GM21423 (cell line): ENCODE data around the gene ZNHIT6.
"Not testable (repeated sequence)": the region's sequence is repeated elsewhere in the genome, so short reads cannot be mapped to it uniquely, and the experiment has no call there.

Experiments used
- ATAC-seq: cut with Tn5 transposase; IDR thresholded peaks from one replicate; pipeline ENCODE4 v1.9.1; 2021; ENCODE audit warnings: mild to moderate bottlenecking, moderate library complexity; ENCODE audit not compliant: unreplicated experiment

The ZNHIT6 gene

DNA sequence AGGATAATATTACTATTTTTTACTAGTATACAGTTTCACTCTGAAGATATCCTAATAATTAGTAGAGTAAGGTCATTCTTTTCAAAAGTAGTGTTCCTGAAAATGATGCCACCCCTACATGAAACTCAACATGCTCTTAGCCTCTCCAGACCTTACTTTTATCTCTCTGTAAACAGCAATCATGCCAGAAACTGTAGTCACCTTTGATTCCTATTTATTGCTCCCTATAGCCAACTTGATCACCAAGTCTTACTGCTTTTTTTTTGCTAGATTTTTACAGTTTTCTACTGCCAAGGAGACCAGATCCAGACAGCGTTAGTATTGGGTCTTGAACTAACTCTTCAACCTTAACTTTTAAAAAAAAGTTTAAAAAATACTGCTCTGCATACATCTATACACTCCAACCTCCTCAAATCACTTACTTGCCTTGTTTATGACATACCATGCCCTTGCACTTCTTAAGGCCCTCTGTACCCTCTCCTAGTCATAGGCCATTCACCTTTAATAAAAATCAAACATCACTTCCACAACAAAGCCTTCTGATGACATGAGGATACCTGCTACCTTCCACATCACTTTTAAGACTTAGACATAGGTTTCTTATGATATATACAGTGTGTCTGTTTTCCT lies 36.1 kb downstream of the ZNHIT6 start:
- no peak for ATAC-seq

DNA sequence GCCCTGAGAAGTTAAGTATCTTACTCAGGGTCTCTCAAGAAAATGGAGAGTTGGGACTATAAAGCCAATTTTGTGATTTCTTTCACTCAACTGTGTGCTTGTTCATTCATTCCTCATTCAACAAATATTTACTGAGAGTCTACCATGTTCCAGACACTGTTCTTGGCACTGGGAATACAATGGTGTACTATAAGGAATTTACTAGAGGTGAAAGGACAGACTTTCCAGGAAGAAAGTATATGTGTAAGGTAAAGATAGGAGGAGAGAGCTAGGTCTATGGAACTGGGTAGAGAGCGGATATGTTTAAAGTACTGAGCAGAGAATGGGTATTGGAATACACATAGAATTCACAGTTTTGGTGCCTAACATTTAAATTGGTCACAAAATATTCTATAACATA lies 42.3 kb downstream of the ZNHIT6 start:
- no peak for ATAC-seq

- no peak for ATAC-seq
Measured at GRCh38 chr1:85663382-85663781, 44.9 kb downstream of the ZNHIT6 start.

DNA sequence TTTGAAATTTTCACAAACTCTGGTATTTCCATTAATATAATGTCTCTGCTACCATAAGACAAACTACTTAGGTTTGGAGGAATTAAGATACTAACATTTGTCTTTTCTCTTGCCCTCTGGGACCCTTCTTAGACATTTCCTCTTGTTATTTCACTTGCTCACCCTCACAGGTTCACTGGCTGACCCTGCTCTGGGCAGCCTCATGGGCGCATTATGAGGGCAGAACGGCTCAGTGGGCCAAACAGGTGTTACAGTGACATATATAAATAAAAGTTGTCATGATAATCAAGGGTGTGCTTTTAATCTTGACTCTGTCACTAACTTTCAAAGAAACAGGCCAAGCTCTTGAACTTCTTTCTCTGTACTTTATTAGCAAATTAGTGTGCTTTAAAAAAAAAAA lies 46.5 kb downstream of the ZNHIT6 start:
- no peak for ATAC-seq

GRCh38 chr1:85660541-85660940 lies 47.7 kb downstream of the ZNHIT6 start:
- ATAC-seq: no peak

DNA sequence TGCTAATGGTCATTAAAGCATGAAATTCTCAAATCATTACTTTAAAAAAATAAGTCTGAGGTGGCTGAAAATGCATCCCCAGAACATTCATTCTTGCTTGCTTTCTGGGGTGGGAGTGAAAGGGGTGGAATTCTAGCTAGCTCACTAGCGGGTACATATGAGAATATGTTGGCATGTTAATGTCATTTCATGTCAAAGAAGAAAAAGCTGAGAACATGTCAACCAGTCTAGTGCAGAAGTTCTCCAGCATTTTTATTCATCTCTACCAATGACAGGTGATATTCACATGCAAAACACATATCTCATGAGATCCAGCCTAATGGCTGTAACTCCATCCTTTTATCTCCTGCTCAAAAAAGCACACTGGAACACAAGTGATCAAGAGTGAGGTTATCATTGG lies 49.1 kb downstream of the ZNHIT6 start:
- no peak for ATAC-seq

GRCh38 chr1:85656948-85657347 lies 51.3 kb downstream of the ZNHIT6 start:
- no peak for ATAC-seq

DNA sequence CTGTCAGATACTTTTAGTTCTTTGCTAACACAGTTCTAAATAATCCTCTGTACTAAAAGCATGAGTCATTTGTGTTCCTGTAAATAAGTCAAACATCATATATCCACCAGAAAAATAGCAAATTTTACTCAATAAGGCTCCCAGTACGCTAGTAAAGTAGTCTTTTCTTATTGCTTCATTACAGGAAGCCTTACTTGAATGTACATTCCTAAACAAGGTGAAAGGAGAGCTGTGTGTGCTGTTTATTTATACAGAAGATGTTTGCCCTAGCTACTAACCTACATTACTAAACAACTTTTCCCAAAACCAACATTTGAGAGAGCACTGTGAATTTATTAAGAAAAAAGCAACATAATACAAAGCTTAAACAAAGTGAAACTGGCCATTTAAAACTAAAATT lies 52.0 kb downstream of the ZNHIT6 start:
- ATAC-seq: no peak

DNA sequence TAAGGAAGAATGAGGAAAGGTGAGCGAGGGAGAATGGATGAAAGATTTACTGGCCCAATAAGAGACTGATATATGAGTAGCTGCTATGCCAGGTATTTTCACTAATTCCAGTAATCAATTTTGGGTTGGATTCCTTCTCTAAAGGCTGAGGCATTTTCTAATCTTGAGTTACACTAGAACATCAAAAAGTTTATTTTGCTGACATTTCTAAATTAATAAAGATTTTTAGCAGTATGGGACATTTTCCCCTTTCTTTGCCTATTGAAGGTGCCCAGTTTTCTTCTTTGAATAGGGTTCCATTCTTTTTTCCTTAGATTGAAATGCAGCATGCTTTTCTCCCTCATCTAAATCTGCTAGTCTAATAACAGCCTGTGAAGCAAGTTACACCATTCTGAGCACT lies 52.9 kb downstream of the ZNHIT6 start:
- no peak for ATAC-seq

DNA sequence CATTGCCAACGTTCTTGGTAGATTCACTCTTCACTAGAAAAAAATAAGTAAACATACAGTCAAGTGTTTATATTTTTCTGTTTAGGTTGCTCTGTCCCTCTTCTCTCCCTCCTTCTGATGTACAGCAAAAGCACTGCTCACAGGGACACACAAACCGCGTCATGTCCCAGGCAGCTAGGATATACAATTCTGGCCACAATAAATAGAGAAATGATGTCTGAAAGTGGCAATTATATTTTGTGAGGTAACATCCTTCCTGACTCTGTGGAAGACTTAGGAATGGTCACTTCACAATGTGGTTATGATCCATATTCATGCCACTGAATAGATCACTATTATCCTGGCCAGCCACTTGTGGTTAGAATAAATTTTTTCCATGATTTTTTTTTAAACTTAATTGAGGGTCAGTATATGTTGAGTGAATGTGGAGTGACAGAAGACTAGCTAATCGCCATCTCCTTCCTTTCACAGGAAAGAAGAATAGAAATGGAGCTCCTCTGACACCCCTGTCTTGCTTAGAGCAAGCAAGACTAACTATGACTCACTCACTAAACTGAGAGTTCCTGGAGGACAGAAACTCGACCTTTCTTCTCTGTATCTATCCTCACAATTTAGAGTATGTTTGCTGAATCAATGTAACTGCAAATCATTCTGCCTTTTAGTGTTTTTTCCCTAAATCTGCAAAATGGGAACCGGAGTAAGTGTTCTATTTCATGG lies 54.0 kb downstream of the ZNHIT6 start:
- no peak for ATAC-seq

DNA sequence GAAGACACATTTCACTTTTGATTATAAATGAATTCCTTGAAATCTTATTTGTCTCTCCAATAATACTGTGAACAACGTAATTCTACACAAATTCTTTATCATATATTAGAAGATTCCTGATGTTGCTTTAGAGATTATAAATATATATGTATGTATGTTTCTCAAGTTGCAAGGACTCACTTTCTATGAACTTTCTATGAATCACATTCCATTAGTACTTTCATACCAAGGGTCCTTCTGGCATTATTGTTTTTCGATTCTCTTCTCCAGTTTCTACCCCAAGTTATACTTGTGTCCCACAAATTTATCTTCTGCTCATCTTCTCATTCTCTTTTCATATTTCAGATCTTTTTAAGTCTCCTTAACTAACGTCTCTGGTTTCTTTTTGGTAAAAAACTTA lies 55.9 kb downstream of the ZNHIT6 start:
- ATAC-seq: no peak

GRCh38 chr1:85650645-85651044 lies 57.6 kb downstream of the ZNHIT6 start:
- ATAC-seq: no peak

DNA sequence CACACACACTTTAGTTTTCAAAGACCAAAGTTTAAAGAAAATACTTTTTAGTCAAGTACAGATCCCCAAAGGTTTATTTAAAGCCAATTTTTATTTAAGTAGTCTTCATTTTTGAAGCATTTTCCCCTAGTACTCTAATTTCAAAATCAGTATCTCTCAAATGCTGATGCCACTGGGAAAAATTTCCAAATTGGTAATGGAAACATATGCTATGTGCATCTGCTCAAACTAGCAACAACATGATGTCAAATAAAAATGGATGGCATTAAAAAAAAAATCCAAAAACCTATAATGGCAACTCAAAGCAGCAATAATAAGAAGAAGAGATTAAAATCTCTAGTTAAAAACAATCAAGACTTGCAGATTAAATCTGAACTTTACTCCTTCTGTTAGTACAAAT lies 58.6 kb downstream of the ZNHIT6 start:
- no peak for ATAC-seq

GRCh38 chr1:85641598-85642556 lies 66.4 kb downstream of the ZNHIT6 start:
- not testable (repeated sequence) for ATAC-seq

- not testable (repeated sequence) for ATAC-seq
Measured at GRCh38 chr1:85639920-85640319, 68.3 kb downstream of the ZNHIT6 start.

DNA sequence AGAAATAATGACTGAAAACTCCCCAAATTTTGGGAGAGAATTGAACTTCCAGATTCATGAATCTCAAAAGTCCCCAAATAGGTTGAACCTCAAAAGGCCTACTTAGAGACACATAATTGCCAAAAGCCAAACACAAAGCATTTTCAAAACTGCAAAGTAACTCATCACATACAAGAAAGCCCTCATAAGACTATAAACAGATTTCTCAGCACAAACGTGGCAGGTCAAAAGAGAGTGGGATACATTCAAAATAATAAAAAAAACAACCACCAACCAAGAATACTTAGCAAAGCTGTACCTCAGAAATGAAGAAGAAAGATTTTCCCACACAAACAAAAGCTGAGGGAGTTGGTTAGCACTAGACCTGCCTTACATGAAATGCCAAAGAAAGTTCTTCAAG lies 69.8 kb downstream of the ZNHIT6 start:
- no peak for ATAC-seq

- no peak for ATAC-seq
Measured at GRCh38 chr1:85630493-85630892, 77.7 kb downstream of the ZNHIT6 start.

DNA sequence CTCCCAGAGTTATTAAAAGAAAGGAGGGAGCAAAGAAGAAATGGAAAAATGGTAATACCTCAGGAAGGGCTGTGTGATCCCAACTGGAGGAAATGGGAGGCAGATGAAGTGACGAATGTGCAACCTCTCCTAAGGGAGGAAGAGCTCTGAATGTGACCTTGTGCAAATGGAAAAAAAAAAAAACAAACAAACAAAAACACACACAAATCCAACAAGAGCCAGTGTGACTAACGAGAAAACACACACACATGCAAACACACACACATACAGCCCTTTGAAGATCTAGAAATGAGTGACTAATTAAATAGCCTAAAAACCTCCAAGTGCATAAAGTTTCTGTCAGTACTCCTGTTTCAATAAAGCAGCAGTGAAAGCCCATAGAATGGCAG lies 78.7 kb downstream of the ZNHIT6 start:
- ATAC-seq: no peak

DNA sequence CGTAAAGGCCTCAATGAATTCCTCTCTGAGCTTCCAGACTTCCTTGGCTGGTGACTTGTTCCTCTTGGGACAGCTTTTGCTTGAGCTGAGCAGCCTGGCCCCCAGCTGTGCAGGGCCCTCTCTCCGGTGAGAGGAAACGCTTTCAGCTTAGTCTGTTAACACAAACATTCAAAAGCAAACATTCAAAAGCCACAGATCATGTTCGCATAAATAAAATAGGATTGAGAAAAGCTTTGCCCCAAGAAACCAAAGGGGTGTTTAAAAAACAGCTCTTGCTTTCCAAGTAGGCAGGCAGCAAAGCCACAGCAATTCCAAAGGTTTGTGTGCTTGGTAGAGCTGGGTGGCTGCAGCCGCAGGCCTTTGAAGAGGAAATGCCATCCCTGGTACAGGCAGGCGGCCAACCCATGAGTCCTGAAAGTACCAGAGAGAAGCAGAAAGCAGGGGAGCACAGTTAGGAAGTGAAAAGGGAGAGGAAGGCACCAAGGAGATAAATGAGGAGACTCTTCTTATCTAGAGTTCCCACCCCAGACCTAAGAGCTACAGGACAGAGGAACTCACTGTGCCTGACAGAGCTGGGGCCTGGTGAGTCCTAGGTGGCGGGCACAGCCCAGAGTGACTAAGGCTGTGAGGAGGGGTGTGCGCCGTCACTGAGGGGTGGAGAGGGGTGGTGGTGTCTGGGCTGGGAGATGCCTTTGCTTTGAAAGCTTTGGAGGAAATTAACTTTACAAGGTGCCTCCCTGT lies 79.3 kb downstream of the ZNHIT6 start:
- ATAC-seq: no peak

GRCh38 chr1:85626818-85627217 lies 81.4 kb downstream of the ZNHIT6 start:
- ATAC-seq: no peak

DNA sequence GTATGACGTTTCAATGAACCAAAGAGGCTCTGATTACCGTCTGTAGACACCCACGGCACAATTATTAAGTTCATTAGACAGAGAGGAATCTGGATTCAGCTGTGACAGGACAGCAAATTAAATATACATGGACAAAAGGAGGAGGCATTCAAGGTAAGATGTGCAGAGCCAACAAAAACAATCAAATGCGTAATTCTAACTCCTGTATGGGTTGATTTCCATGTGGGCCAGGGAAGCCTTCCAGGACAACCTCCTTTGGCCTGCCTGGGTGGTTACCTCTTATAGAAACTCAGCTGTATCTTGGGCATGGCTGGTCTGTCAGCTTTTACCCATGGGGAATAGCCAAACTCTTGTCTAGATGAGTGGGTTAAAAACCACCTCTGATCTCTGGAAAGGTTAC lies 83.9 kb downstream of the ZNHIT6 start:
- ATAC-seq: no peak
